Measurements from ENCODE around the gene STAMBP.

STAMBP gene

DNA sequence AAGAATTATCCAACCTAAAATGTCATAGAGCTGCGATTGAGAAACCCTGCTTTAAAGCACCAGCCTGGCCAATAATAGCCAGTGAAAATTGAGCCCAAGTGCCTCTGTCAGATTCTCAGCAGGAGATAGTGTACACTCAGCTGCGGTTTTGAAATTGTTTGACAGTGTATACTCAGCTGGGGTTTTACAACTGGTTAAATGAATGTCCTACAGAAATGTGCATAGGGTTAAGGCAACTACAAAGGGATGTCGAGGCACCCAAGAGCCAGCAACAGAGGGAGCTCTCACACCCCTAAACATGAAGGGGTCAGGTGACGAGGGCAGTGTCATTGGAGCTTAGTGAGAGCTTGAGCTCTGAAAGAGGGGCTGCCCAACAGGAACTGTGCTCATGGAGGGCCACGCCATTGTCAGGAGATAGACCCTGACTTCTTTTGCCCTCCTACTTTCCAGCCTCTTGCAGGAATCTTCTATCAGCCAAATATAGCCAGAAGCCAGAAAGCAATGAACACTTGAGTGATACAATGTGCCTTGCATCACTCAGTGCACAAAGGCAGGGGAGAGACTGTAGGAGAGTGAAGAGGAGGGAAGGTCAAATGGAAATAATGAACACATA is 79.2 kb downstream of the STAMBP start:
- in situ Hi-C loops (cut with HindIII; ENCODE audit: low pct_unique_long_range_greater_than_20kb, low sequenced_read_pairs) = no loop called here
- no peak for TF ChIP-seq JUND (IDR thresholded peaks at IDR 0.05; ENCODE audit: low read depth)
- peak in 1 of 2 experiments; percentile 55 for DNase-seq (ENCODE audit: low read depth in 1 of 2, low spot score in 1 of 2)

DNA sequence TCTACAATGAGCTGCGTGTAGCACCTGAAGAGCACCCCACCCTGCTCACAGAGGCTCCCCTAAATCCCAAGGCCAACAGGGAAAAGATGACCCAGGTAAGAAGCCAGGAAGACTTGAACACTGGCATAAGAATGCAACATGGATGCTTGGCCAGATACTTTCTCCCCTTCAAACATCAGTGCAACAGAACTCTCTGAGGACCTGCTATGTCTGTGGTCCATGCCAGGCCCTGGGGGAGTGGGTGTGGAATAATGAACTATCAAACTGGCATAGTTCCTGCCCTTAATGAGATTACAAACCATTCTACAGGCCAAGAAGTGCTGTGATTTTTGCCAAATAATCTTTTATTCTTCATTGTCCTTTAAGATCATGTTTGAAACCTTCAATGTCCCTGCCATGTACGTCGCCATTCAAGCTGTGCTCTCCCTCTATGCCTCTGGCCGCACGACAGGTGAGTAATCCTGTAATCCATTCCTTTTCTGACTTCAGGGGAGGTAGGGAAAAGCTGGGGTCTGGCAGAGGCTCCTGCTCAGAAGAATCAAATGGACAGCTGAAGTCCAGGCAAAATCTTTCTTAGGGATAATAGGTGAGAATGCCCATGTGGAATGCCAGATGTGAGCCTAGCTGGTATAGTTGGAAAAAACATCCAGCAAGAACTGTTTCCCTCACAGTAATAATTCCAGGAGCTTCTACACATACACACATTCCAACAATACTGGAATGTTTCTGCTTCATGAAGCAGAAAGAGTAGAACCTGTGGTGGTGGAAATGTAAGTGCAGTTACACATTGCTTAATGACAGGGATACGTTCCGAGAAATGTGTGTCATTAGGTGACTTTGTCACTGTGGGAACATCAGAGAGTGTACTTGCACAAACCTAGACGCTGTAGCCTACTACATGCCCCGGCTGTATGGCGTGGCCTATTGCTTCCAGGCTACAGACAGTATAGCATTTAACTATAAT is 80.2 kb downstream of the STAMBP start:
- no peak for DNase-seq (ENCODE audit: low read depth in 1 of 2, low spot score in 1 of 2)
- in situ Hi-C loops (cut with HindIII; ENCODE audit: low pct_unique_long_range_greater_than_20kb, low sequenced_read_pairs) = no loop called here
- no peak for TF ChIP-seq JUND (IDR thresholded peaks at IDR 0.05; ENCODE audit: low read depth)

GRCh38 chr2:73910873-73911547 is 82.2 kb downstream of the STAMBP start:
- no peak for DNase-seq (ENCODE audit: low read depth in 1 of 2, low spot score in 1 of 2)
- no peak for TF ChIP-seq JUND (IDR thresholded peaks at IDR 0.05; ENCODE audit: low read depth)
- in situ Hi-C loops (cut with HindIII; ENCODE audit: low pct_unique_long_range_greater_than_20kb, low sequenced_read_pairs) = no loop called here

- in situ Hi-C loops (cut with HindIII; ENCODE audit: low pct_unique_long_range_greater_than_20kb, low sequenced_read_pairs) = no loop called here
- TF ChIP-seq JUND (IDR thresholded peaks at IDR 0.05; ENCODE audit: low read depth) = no peak
- no peak for DNase-seq (ENCODE audit: low read depth in 1 of 2, low spot score in 1 of 2)
Measured at GRCh38 chr2:73911548-73912208, 82.9 kb downstream of the STAMBP start.

DNA sequence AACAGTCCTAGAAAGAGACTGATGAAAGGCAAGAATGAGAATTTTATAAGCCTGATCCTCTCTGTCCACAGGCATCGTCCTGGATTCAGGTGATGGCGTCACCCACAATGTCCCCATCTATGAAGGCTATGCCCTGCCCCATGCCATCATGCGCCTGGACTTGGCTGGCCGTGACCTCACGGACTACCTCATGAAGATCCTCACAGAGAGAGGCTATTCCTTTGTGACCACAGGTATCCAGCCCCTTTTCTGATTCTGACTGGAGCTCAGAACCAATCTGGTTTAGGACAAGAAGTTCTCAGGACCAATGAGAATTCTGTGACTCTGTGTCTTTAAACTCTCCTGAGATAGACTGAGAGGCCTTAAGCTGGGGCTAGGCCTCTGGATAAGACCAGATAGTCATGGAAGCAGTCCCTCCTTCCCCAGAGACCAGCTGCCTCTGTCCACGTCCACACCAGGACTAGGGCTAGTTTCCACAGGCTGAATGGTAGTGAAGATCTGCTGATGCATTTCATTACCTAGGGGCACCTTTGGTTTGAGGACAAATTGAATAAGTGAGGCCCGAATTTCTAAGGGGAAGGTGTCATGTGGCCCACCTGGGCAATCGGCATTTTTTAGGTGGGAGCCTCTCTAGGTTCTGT is 84.8 kb downstream of the STAMBP start:
- in situ Hi-C loops (cut with HindIII; ENCODE audit: low pct_unique_long_range_greater_than_20kb, low sequenced_read_pairs) = no loop called here
- TF ChIP-seq JUND (IDR thresholded peaks at IDR 0.05; ENCODE audit: low read depth) = no peak
- no peak for DNase-seq (ENCODE audit: low read depth in 1 of 2, low spot score in 1 of 2)

GRCh38 chr2:73914667-73915066 is 85.9 kb downstream of the STAMBP start:
- in situ Hi-C loops (cut with HindIII; ENCODE audit: low pct_unique_long_range_greater_than_20kb, low sequenced_read_pairs) = no loop called here
- no peak for TF ChIP-seq JUND (IDR thresholded peaks at IDR 0.05; ENCODE audit: low read depth)
- no peak for DNase-seq (ENCODE audit: low read depth in 1 of 2, low spot score in 1 of 2)

DNA sequence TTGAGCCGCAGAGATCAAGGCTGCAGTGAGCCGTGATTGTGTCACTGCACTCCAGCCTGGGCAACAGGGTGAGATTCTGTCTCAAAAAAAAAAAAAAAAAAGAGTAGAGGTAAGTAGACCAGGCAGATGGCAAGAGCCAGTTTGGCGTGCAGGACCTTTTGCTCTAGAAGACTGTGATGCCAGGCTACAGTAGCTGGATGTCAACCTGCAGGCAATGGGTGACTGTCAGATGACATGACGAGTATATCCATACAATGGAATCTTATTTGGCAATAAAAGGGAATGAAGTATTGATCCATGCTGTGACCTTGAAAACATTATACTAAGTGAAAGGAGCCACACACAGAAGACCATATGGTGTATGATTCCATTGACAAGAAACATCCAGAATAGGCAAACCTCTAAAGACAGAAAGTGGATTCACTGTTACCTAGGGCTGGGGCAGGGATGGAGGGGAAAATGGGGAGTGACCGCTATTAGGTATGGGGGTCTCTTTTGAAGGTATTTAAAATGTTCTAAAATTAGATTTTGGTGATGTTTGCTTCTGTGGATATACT is 86.8 kb downstream of the STAMBP start:
- TF ChIP-seq JUND (IDR thresholded peaks at IDR 0.05; ENCODE audit: low read depth) = no peak
- in situ Hi-C loops (cut with HindIII; ENCODE audit: low pct_unique_long_range_greater_than_20kb, low sequenced_read_pairs) = no loop called here

GRCh38 chr2:73916666-73917065 is 87.9 kb downstream of the STAMBP start:
- TF ChIP-seq JUND (IDR thresholded peaks at IDR 0.05; ENCODE audit: low read depth) = no peak
- no peak for DNase-seq (ENCODE audit: low read depth in 1 of 2, low spot score in 1 of 2)
- in situ Hi-C loops (cut with HindIII; ENCODE audit: low pct_unique_long_range_greater_than_20kb, low sequenced_read_pairs) = no loop called here

More for the DNA sequence above, 86.8 kb downstream of the STAMBP start:
- no peak for DNase-seq (ENCODE audit: low read depth in 1 of 2, low spot score in 1 of 2)

GRCh38 chr2:73917296-73917695 is 88.5 kb downstream of the STAMBP start:
- TF ChIP-seq JUND (IDR thresholded peaks at IDR 0.05; ENCODE audit: low read depth) = no peak
- no peak for DNase-seq (ENCODE audit: low read depth in 1 of 2, low spot score in 1 of 2)
- in situ Hi-C loops (cut with HindIII; ENCODE audit: low pct_unique_long_range_greater_than_20kb, low sequenced_read_pairs) = no loop called here

DNA sequence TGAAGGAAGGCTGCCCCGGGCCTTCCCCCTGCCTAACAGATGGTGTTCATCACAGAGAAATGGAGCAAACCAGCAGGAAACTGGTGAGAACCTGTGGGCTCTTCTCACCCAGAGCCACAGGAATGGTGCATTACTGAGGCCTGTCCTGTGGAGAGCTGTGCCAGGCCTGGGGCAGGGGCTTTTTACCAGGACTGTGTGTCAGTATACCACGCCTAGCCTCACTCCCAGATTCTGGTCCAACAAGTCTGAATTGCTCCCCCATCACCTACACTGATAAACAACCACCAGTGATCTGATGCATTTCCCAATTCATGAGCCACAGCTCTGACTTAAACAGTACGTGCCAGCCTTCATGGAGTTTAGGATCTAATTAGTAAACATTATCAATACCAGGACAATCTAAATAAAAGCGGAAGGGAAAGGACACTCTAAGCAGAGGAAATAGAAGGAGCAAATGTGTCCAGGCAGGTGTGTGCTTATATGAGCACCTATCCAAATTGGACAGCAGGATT is 89.0 kb downstream of the STAMBP start:
- in situ Hi-C loops (cut with HindIII; ENCODE audit: low pct_unique_long_range_greater_than_20kb, low sequenced_read_pairs) = no loop called here
- no peak for DNase-seq (ENCODE audit: low read depth in 1 of 2, low spot score in 1 of 2)

DNA sequence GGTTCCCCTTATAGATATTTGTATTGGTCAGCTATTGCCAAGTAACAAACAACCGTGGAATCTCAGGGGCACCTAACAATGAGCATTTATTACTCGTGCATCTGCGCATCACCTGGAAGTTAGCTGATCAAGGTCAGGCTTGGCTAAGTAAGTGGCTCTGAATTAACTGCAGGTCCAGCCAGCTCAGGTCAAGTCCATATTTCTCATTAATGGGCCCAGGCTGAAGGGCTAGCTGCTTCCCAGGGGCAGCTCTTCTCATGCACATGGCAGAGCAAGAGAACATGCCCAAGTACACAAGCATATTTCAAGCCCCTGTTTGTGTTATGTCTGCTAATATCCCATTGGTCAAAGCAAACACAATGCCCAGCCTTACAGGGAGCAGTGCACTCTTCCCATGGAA is 90.1 kb downstream of the STAMBP start:
- no peak for TF ChIP-seq JUND (IDR thresholded peaks at IDR 0.05; ENCODE audit: low read depth)
- in situ Hi-C loops (cut with HindIII; ENCODE audit: low pct_unique_long_range_greater_than_20kb, low sequenced_read_pairs) = no loop called here
- DNase-seq (ENCODE audit: low read depth in 1 of 2, low spot score in 1 of 2) = no peak

More for the DNA sequence above, 89.0 kb downstream of the STAMBP start:
- TF ChIP-seq JUND (IDR thresholded peaks at IDR 0.05; ENCODE audit: low read depth) = no peak
